Stomach (tissue), 9 donors: Measurements from ENCODE around the gene EIF1AD. TPM values are rescaled to one million over a fixed set of nuclear protein-coding genes. Genes with fewer than 3 reads are reported as not detected.

Source experiments
- DNase-seq, 2 donors: peaks; one replicate each; pipeline versions ENCODE4 v3.0.0 to v3.0.0-alpha.2; 2013 to 2019
- H3K27ac ChIP-seq, 5 donors: fragments of 200-600 bp in 4 of 5; sonication (generic) in 4 of 5; one replicate each; pipeline ENCODE4 v1.5.1; 2013 to 2019; ENCODE audit warnings: mild to moderate bottlenecking in 1 of 5, moderate library complexity in 1 of 5
- H3K27me3 ChIP-seq, 3 donors: fragments of 200-600 bp; sonication (generic); one replicate each; pipeline ENCODE4 v1.5.1; 2017 to 2019; ENCODE audit warnings: mixed run types in 1 of 3
- H3K36me3 ChIP-seq, 4 donors: fragments of 200-600 bp; sonication (generic); 1 replicate in 3 of 4; 2 replicates in 1 of 4; pipeline ENCODE4 v1.5.1; 2016 to 2019
- H3K4me1 ChIP-seq, 4 donors: fragments of 200-600 bp; sonication (generic); one replicate each; pipeline ENCODE4 v1.5.1; 2016 to 2019
- H3K4me3 ChIP-seq, 4 donors: fragments of 200-600 bp; sonication (generic) in 3 of 4; one replicate each; pipeline ENCODE4 v1.5.1; 2016 to 2019; ENCODE audit warnings: mild to moderate bottlenecking in 1 of 4
- H3K9me3 ChIP-seq, 4 donors: fragments of 200-600 bp; sonication (generic); one replicate each; pipeline ENCODE4 v1.5.1; 2016 to 2019
- EP300 ChIP-seq: sonication (generic); formaldehyde crosslinking; IDR thresholded peaks from one replicate; pipeline ENCODE4 v1.6.1; 2017; ENCODE audit warnings: antibody characterized with exemption
- POLR2A ChIP-seq, 4 donors: fragments of 450-650 bp; IDR thresholded peaks; one replicate each; pipeline ENCODE4 v1.6.1; 2016; ENCODE audit warnings: antibody characterized with exemption in 4 of 4, control low read depth in 2 of 4, mild to moderate bottlenecking in 1 of 4, moderate library complexity in 1 of 4
- POLR2AphosphoS5 ChIP-seq, 3 donors: sonication (generic); formaldehyde crosslinking; IDR thresholded peaks; one replicate each; pipeline ENCODE4 v1.6.1; 2016; ENCODE audit warnings: antibody characterized with exemption in 3 of 3
- WGBS, 5 donors: extraction: QIAGEN DNeasy Blood & Tissue Kit in 3 of 5; methylation state at CpG; one replicate each; pipeline versions ENCODE4 v1.1.5 to v1.1.7; 2013 to 2018; 5-methylcytosine and 5-hydroxymethylcytosine counted together
- intact Hi-C: fragments of 100-400 bp; cut with DNase I; formaldehyde crosslinking; loops from one replicate; pipeline ENCODE4 v1.15.1; 2023; ENCODE audit warnings: low total_unique reads
- polyA plus RNA-seq, 3 donors: library from polyadenylated mRNA; stranded (reverse); fragments of 200-250 nt; gene quantifications; one replicate each; pipeline ENCODE4 v1.2.3, GENCODE V29; 2013
- total RNA-seq, 5 donors: library from RNA; depleted of rRNA; stranded (reverse); fragments of >200 nt; gene quantifications; one replicate each; pipeline versions ENCODE4 v1.1.0 to v1.2.3, GENCODE V29; 2014 to 2016
- TF ChIP-seq, protein P1 (sequence below), 7 experiments: fragments of 450-650 bp in 4 of 7; fragments of 200-600 bp in 3 of 7; sonication (generic) in 3 of 7; IDR thresholded peaks; one replicate each; pipeline ENCODE4 v1.5.1; 2016 to 2019; ENCODE audit warnings: antibody characterized with exemption in 7 of 7, control low read depth in 2 of 7, mild to moderate bottlenecking in 1 of 7
- donor health status: healthy with polysubstance abuse.
- donor health status: Bipolar disorder and iron deficiency.
- donor health status: healthy.

Gene EIF1AD
- total and polyA plus RNA-seq, 8 donors, result 3.8 to 26.1 (median 13.1) TPM; not detected in 1

DNA sequence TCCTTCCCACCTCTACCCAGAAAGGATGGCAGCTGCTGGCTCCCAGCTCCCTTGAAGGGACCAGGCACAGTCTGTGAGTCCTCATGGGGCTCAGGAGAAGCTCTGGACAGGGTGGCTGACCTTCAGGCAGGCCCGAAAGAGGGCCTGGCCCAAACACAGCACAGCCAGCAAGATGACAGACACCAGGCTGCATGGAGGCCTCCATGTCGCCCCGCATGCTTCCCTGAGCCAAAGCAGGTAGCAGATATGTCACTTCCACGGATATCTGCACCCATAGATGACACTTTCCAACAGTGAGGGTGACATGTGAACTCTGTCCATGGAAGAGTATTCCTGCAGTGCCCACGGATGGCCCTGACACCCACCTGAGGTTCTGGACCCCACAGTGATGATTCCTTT, 18.4 kb downstream of the EIF1AD start:
- no peak overlapping the region for H3K27ac ChIP-seq
- no peak for TF ChIP-seq POLR2AphosphoS5 (IDR thresholded peaks at IDR 0.05)
- TF ChIP-seq EP300, result no peak
- TF ChIP-seq POLR2A (IDR thresholded peaks at IDR 0.05), result no peak
- TF ChIP-seq, protein P1, sequence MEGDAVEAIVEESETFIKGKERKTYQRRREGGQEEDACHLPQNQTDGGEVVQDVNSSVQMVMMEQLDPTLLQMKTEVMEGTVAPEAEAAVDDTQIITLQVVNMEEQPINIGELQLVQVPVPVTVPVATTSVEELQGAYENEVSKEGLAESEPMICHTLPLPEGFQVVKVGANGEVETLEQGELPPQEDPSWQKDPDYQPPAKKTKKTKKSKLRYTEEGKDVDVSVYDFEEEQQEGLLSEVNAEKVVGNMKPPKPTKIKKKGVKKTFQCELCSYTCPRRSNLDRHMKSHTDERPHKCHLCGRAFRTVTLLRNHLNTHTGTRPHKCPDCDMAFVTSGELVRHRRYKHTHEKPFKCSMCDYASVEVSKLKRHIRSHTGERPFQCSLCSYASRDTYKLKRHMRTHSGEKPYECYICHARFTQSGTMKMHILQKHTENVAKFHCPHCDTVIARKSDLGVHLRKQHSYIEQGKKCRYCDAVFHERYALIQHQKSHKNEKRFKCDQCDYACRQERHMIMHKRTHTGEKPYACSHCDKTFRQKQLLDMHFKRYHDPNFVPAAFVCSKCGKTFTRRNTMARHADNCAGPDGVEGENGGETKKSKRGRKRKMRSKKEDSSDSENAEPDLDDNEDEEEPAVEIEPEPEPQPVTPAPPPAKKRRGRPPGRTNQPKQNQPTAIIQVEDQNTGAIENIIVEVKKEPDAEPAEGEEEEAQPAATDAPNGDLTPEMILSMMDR (IDR thresholded peaks at IDR 0.05), result no peak
- no peaks in the 10 kb centered on the region for H3K9me3 ChIP-seq
- peaks cover 10 to 18% (median 16%) of the 10 kb centered on the region in 4 donors for H3K36me3 ChIP-seq
- no peaks in the 10 kb centered on the region for H3K27me3 ChIP-seq
- H3K4me1 ChIP-seq, result no peaks in the 10 kb centered on the region
- no peak for DNase-seq
- WGBS, 5 donors, result 60 to 90% (median 85%) methylated on average over 1 to 5 of the region's 5 CpGs
- intact Hi-C loops, result no loop called here
- no peak overlapping the region for H3K4me3 ChIP-seq

DNA sequence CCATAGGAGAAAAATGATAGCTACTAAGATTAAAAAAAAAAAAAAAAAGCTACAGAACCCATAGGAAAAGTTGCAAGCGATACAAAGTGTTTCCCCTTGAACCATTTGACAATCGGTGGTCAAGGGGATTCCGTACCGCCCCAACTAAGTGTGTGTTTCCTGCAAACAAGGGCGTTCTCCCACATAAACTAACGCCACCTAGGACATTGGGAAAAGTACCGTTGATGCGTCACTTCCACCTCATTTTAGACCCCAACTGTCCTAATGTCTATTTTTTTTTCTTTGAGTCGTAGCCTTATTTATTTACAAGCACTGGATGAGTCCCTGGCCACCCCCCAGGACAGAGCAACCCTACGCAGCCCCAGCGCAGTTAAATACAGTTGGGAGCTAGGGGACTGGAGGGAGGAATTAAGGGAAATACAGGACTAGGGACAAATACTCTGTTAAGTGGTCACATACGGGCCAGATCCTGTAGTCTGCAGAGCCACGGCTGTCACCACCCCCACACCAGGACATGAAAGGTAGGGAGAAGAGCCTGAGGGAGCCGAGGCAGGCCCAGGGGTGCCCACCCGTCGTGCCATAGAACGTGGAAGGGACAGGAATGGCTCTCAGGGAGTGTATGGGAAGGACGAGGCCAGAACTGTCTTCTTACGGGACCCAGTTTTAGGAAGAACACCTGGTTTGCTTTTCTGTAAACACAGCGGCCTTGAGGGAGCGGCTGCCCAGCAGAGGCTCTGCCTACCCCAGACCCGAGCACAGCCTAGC, 19.0 kb downstream of the EIF1AD start:
- WGBS, 5 donors, result 68 to 77% (median 72%) methylated on average over 21 to 22 of the region's 22 CpGs
- TF ChIP-seq EP300 (no peak), POLR2AphosphoS5 (IDR thresholded peaks at IDR 0.05) (no peak), POLR2A (IDR thresholded peaks at IDR 0.05) (no peak)
- TF ChIP-seq, protein P1 (IDR thresholded peaks at IDR 0.05), result no peak
- no peaks in the 10 kb centered on the region for H3K9me3 ChIP-seq
- H3K36me3 ChIP-seq, result peaks cover 16 to 24% (median 22%) of the 10 kb centered on the region in 4 donors
- intact Hi-C loops, result no loop called here
- H3K4me1 ChIP-seq, result no peaks in the 10 kb centered on the region
- H3K27me3 ChIP-seq, result no peaks in the 10 kb centered on the region
- H3K27ac ChIP-seq, result peak overlapping the region in 1 of 5 donors; percentile 32
- no peak overlapping the region for H3K4me3 ChIP-seq
- DNase-seq, result no peak

DNA sequence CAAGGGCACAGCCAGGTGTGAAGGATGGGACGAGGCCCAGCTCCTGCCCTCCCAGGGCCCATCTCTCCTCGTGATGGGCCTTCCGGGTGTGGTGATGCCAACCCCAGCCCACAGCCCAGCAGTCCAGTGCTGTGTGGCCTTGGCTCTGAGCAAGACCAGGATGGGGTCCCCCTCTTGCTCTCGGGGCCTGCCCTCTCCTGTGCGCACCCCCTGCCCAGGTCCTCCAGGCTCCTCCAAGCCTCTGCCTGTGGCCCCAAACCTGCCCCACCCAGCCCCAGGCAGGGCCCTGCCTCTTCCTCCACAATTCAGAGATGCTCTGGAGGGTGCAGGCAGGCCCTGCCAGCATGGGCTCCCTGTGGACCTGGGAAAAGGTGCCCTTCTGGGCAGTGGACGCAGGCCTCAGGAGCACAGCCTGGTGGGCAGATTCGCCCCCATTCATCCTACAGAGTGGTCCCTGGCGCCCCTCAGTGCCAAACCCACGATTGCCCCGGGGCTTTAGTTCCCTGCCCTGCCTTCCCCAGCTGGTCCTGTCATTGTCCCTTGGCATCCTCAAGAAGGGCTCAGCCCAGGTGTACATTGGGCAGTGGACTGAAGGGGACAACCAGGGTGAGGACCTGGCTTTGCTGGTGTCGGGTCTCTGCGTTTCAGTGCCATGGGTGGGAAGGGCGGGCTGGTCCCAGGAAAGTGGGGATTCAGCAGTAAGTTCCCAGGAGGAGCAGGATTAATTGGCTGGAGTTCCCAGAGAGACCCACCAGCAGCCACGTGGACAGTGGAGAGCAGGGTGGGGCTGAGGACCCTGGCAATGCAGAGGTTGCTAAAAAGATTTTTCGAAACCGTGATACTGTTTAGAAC, 19.8 kb downstream of the EIF1AD start:
- Histone ChIP-seq H3K4me3 (no peak overlapping the region), H3K27me3 (no peaks in the 10 kb centered on the region), H3K4me1 (no peaks in the 10 kb centered on the region), H3K9me3 (no peaks in the 10 kb centered on the region), H3K27ac (peak overlapping the region in 2 of 5 donors; percentile 7), H3K36me3 (peaks cover 24 to 32% (median 30%) of the 10 kb centered on the region in 4 donors)
- 64 to 79% (median 70%) methylated on average over 14 to 16 of the region's 16 CpGs for WGBS, 5 donors
- no peak for DNase-seq
- intact Hi-C loops, result no loop called here
- TF ChIP-seq POLR2A (IDR thresholded peaks at IDR 0.05) (no peak), EP300 (no peak), POLR2AphosphoS5 (IDR thresholded peaks at IDR 0.05) (no peak)
- TF ChIP-seq, protein P1 (IDR thresholded peaks at IDR 0.05), result no peak

DNA sequence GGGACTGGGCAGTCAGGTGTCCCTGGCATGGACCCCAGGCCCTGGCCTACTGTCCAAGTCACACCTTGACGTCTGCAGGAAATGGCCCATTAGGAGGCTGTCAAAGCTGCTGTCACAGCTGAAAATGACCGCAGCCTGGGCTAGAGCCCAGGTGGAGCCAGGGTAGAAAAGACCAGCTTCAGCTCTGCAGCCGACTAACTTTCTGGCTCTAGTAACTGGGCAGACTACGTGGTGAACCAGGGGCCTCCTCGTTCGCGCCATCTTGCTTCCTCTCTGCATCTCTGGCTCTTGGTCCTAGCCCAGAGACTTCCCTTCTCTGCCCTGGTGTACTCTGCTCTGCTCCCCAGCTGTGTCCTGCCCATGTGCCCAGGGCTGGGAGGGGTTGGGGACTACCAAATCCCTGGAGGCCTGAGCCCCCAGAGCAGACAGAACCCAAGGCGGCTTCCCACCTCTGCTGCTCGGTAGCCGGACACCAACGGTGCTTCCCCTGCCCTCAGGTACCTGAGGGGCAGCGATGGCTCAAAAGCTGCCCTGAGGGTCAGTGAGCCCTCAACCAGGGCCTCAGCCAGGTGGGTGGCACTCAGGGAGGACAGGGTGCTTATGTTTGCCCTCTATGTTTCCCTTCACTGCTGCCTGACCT, 20.7 kb downstream of the EIF1AD start:
- TF ChIP-seq EP300, result no peak
- no peak for TF ChIP-seq POLR2A (IDR thresholded peaks at IDR 0.05)
- no peak for TF ChIP-seq POLR2AphosphoS5 (IDR thresholded peaks at IDR 0.05)
- TF ChIP-seq, protein P1 (IDR thresholded peaks at IDR 0.05), result no peak
- DNase-seq, result no peak
- intact Hi-C loops, result no loop called here
- H3K27ac ChIP-seq, result no peak overlapping the region
- H3K27me3 ChIP-seq, result no peaks in the 10 kb centered on the region
- H3K4me3 ChIP-seq, result no peak overlapping the region
- no peaks in the 10 kb centered on the region for H3K9me3 ChIP-seq
- no peaks in the 10 kb centered on the region for H3K4me1 ChIP-seq
- peaks cover 34 to 41% (median 40%) of the 10 kb centered on the region in 4 donors for H3K36me3 ChIP-seq
- 67 to 82% (median 80%) methylated on average over 12 of the region's 12 CpGs for WGBS, 5 donors
